Measurements from ENCODE around the gene EFHC1. TPM values are rescaled to one million over a fixed set of nuclear protein-coding genes. Genes with fewer than 3 reads are reported as not detected.

EFHC1 gene
- total RNA-seq, 1 experiment from 2014 or later: 13.2 TPM

GRCh38 chr6:52388790-52389189, 31.4 kb upstream of the EFHC1 start:
- Histone ChIP-seq H3K4ac (ENCODE audit: low read depth, low read length) (no peak overlapping the region), H4K20me1 (ENCODE audit: control insufficient read depth, insufficient read depth, insufficient read length) (no peaks in the 10 kb centered on the region), H3K4me1 (ENCODE audit: insufficient read depth, low read length) (no peaks in the 10 kb centered on the region), H3K79me2 (ENCODE audit: insufficient read depth, low read length) (no peaks in the 10 kb centered on the region), H2BK5ac (ENCODE audit: insufficient read length, low read length) (no peak overlapping the region), H2BK20ac (ENCODE audit: low read depth, low read length, poor library complexity, severe bottlenecking) (no peak overlapping the region), H4K8ac (replicated peaks; ENCODE audit: insufficient read length, low read depth, low read length) (no peak overlapping the region), H3T11ph (ENCODE audit: low read length) (no peak overlapping the region), H2BK120ac (ENCODE audit: low read depth, low read length, poor library complexity, severe bottlenecking) (no peak overlapping the region), H3K18ac (ENCODE audit: insufficient read length, low read depth, low read length) (no peak overlapping the region), H3K23ac (ENCODE audit: insufficient read length, low read depth, low read length) (no peak overlapping the region), H3K23me2 (ENCODE audit: insufficient read length, low read depth, low read length, poor library complexity, severe bottlenecking) (no peaks in the 10 kb centered on the region), H2BK15ac (ENCODE audit: low read depth, low read length) (no peak overlapping the region), H4K91ac (ENCODE audit: insufficient read length, low read depth, low read length) (no peak overlapping the region), H3K9ac (ENCODE audit: extremely low read depth, insufficient read length, low read length) (no peak overlapping the region), H3K79me1 (ENCODE audit: insufficient read depth, low read depth, low read length, poor library complexity, severe bottlenecking) (no peaks in the 10 kb centered on the region), H2BK12ac (ENCODE audit: insufficient read length, low read depth, low read length) (no peak overlapping the region), H3K56ac (ENCODE audit: insufficient read length, low read depth, low read length) (no peak overlapping the region), H3K14ac (ENCODE audit: insufficient read depth, low read length) (no peak overlapping the region), H3K27me3 (ENCODE audit: insufficient read depth, low read length) (no peaks in the 10 kb centered on the region), H4K5ac (ENCODE audit: insufficient read length, low read depth, low read length) (no peak overlapping the region), H3K4me2 (ENCODE audit: insufficient read depth, insufficient read length, low read length) (no peak overlapping the region), H3K27ac (ENCODE audit: insufficient read length, low read depth, low read length) (no peak overlapping the region), H2AK5ac (ENCODE audit: insufficient read length, low read length) (no peak overlapping the region), H3K9me3 (ENCODE audit: control insufficient read depth, low read depth, low read length) (peaks cover 8% of the 10 kb centered on the region), H2AFZ (ENCODE audit: low read length) (no peak overlapping the region)
- no peak overlapping the region for H3K27ac Mint-ChIP-seq
- no CpG with 5 or more reads among the region's 4 CpGs for WGBS (ENCODE audit: extremely low coverage, insufficient read length, low lambda C conversion rate)
- H3K36me3 Mint-ChIP-seq (ENCODE audit: insufficient read depth in 1 of 3, low read depth in 3 of 3): peaks cover 3 to 14% (median 7%) of the 10 kb centered on the region in 3 experiments; a peak in 5 of 7 replicates
- peaks cover 8 to 23% of the 10 kb centered on the region in 2 experiments; a peak in 4 of 5 replicates for H3K9me3 Mint-ChIP-seq
- no peak overlapping the region for H3K4me3 Mint-ChIP-seq
- no peaks in the 10 kb centered on the region for H3K27me3 Mint-ChIP-seq (ENCODE audit: low read depth)
- no peak for TF ChIP-seq CTCF (conservative IDR thresholded peaks at IDR 0.05)
- no peaks in the 10 kb centered on the region for H3K4me1 Mint-ChIP-seq
- DNase-seq: no peak

Measured in H9 (cell line).